Measurements from ENCODE around the gene HEPACAM. TPM values are rescaled to one million over a fixed set of nuclear protein-coding genes. Genes with fewer than 3 reads are reported as not detected.

The HEPACAM gene
- total RNA-seq, 1 experiment from 2014 or later, result not detected

GRCh38 chr11:124961972-124962609 is 26.2 kb upstream of the HEPACAM start:
- no peaks in the 10 kb centered on the region for H3K27me3 ChIP-seq (replicated peaks; ENCODE audit: insufficient read depth, low read depth, low read length, poor library complexity)
- H3K4me3 ChIP-seq (ENCODE audit: low read depth, low read length, poor library complexity, severe bottlenecking), result no peak overlapping the region
- no peak overlapping the region for H3K27ac ChIP-seq (ENCODE audit: low read depth, low read length, poor library complexity, severe bottlenecking)
- no peaks in the 10 kb centered on the region for H3K4me1 ChIP-seq (ENCODE audit: insufficient read depth, low read length, poor library complexity, severe bottlenecking)
- DNase-seq (ENCODE audit: low spot score), result peak; percentile 84
- intact Hi-C loops (cut with micrococcal nuclease; ENCODE audit: unreplicated experiment), result loop anchor here (1.0 to 5.0 kb wide), 3 partner anchors 179 to 470 kb away; no protein-coding TSS in a partner anchor
- CTCF ChIA-PET, result no interaction called here
- TF ChIP-seq, protein P1, sequence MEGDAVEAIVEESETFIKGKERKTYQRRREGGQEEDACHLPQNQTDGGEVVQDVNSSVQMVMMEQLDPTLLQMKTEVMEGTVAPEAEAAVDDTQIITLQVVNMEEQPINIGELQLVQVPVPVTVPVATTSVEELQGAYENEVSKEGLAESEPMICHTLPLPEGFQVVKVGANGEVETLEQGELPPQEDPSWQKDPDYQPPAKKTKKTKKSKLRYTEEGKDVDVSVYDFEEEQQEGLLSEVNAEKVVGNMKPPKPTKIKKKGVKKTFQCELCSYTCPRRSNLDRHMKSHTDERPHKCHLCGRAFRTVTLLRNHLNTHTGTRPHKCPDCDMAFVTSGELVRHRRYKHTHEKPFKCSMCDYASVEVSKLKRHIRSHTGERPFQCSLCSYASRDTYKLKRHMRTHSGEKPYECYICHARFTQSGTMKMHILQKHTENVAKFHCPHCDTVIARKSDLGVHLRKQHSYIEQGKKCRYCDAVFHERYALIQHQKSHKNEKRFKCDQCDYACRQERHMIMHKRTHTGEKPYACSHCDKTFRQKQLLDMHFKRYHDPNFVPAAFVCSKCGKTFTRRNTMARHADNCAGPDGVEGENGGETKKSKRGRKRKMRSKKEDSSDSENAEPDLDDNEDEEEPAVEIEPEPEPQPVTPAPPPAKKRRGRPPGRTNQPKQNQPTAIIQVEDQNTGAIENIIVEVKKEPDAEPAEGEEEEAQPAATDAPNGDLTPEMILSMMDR (conservative IDR thresholded peaks at IDR 0.05; ENCODE audit: low read depth, low read length), result peak; percentile 82
- no peak for TF ChIP-seq EZH2 (IDR thresholded peaks at IDR 0.05; ENCODE audit: borderline replicate concordance, low read depth, low read length, poor library complexity, severe bottlenecking)
- no TSS peak for BruUV-seq (replicated peaks)
- POLR2A ChIA-PET (ENCODE audit: low non-redundant PET), result no interaction called here
- H3K36me3 ChIP-seq (ENCODE audit: insufficient read depth, low read length, poor library complexity, severe bottlenecking), result no peaks in the 10 kb centered on the region
- no peaks in the 10 kb centered on the region for H3K9me3 ChIP-seq (ENCODE audit: low read depth, low read length, poor library complexity, severe bottlenecking)

GRCh38 chr11:124955035-124955434 is 19.2 kb upstream of the HEPACAM start:
- TF ChIP-seq, protein P1 (conservative IDR thresholded peaks at IDR 0.05; ENCODE audit: low read depth, low read length), result no peak
- no peak for TF ChIP-seq EZH2 (IDR thresholded peaks at IDR 0.05; ENCODE audit: borderline replicate concordance, low read depth, low read length, poor library complexity, severe bottlenecking)
- Histone ChIP-seq H3K9me3 (ENCODE audit: low read depth, low read length, poor library complexity, severe bottlenecking) (no peaks in the 10 kb centered on the region), H3K27me3 (replicated peaks; ENCODE audit: insufficient read depth, low read depth, low read length, poor library complexity) (no peaks in the 10 kb centered on the region), H3K4me3 (ENCODE audit: low read depth, low read length, poor library complexity, severe bottlenecking) (peak overlapping the region; percentile 65), H3K4me1 (ENCODE audit: insufficient read depth, low read length, poor library complexity, severe bottlenecking) (peaks cover 11% of the 10 kb centered on the region), H3K36me3 (ENCODE audit: insufficient read depth, low read length, poor library complexity, severe bottlenecking) (no peaks in the 10 kb centered on the region), H3K27ac (ENCODE audit: low read depth, low read length, poor library complexity, severe bottlenecking) (no peak overlapping the region)
- CTCF ChIA-PET, result no interaction called here
- DNase-seq (ENCODE audit: low spot score), result no peak
- BruUV-seq (replicated peaks), result no TSS peak
- intact Hi-C loops (cut with micrococcal nuclease; ENCODE audit: unreplicated experiment), result no loop called here
- POLR2A ChIA-PET (ENCODE audit: low non-redundant PET), result no interaction called here

DNA sequence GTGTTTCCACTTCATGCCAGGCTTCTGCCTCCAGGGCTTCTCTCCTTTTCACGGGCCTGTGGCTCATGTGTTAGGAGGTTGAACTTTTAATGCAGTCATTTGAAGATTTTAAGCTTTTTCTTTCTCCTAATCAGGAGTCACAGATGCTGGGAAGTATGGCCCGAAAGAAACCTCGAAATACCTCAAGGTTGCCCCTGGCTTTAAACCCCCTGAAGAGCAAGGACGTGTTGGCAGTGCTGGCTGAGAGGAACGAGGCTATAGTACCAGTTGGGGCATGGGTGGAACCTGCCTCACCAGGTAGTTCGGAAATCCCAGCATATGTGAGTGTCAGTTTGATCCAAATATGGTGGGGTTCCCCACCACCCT is 18.7 kb upstream of the HEPACAM start:
- TF ChIP-seq, protein P1 (conservative IDR thresholded peaks at IDR 0.05; ENCODE audit: low read depth, low read length), result no peak
- TF ChIP-seq EZH2 (IDR thresholded peaks at IDR 0.05; ENCODE audit: borderline replicate concordance, low read depth, low read length, poor library complexity, severe bottlenecking), result no peak
- H3K4me1 ChIP-seq (ENCODE audit: insufficient read depth, low read length, poor library complexity, severe bottlenecking), result peaks cover 11% of the 10 kb centered on the region
- peak overlapping the region; percentile 61 for H3K27ac ChIP-seq (ENCODE audit: low read depth, low read length, poor library complexity, severe bottlenecking)
- ChIA-PET POLR2A (ENCODE audit: low non-redundant PET) (interaction anchor here (1.1 kb wide), 1 partner anchor 78 kb away, joined by 4 read pairs; no protein-coding TSS in a partner anchor), CTCF (interaction anchor here (1.1 kb wide), 1 partner anchor 78 kb away, joined by 4 read pairs; no protein-coding TSS in a partner anchor)
- TSS peak; percentile 67 for BruUV-seq (replicated peaks)
- no peaks in the 10 kb centered on the region for H3K27me3 ChIP-seq (replicated peaks; ENCODE audit: insufficient read depth, low read depth, low read length, poor library complexity)
- no peaks in the 10 kb centered on the region for H3K9me3 ChIP-seq (ENCODE audit: low read depth, low read length, poor library complexity, severe bottlenecking)
- H3K4me3 ChIP-seq (ENCODE audit: low read depth, low read length, poor library complexity, severe bottlenecking), result peak overlapping the region; percentile 65
- no peak for DNase-seq (ENCODE audit: low spot score)
- H3K36me3 ChIP-seq (ENCODE audit: insufficient read depth, low read length, poor library complexity, severe bottlenecking), result no peaks in the 10 kb centered on the region
- intact Hi-C loops (cut with micrococcal nuclease; ENCODE audit: unreplicated experiment), result loop anchor here (5.0 kb wide), 1 partner anchor 638 kb away; the partner anchor contains the start of gene STT3A
